GM12878 (cell line): ENCODE data around the gene PNPLA8. TPM values are rescaled to one million over a fixed set of nuclear protein-coding genes. Genes with fewer than 3 reads are reported as not detected.

Experiments used
- BMI1 ChIP-seq: fragments of 450-650 bp; IDR thresholded peaks from 2 replicates; pipeline ENCODE4 v1.6.1; 2016; ENCODE audit warnings: mild to moderate bottlenecking, moderate library complexity, borderline replicate concordance
- CREM ChIP-seq: IDR thresholded peaks from 2 replicates; pipeline ENCODE4 v1.6.1; 2014; ENCODE audit warnings: antibody characterized with exemption, low read depth
- FOXK2 ChIP-seq: fragments of 450-650 bp; IDR thresholded peaks from 2 replicates; pipeline ENCODE4 v1.6.1; 2017; ENCODE audit warnings: mild to moderate bottlenecking, moderate library complexity
- POLR2A ChIP-seq: IDR thresholded peaks from 2 replicates; pipeline ENCODE4 v1.6.1; 2011; ENCODE audit warnings: low read depth, mild to moderate bottlenecking, low read length
- RBBP5 ChIP-seq: fragments of 200-600 bp; sonication (generic); conservative IDR thresholded peaks from 2 replicates; pipeline ENCODE4 v1.6.1; 2016
- RELA ChIP-seq: fragments of 450-650 bp; IDR thresholded peaks from 2 replicates; pipeline ENCODE4 v1.8.0; 2014; ENCODE audit warnings: borderline replicate concordance; ENCODE audit not compliant: partially characterized antibody
- SIX5 ChIP-seq: IDR thresholded peaks from 2 replicates; pipeline ENCODE4 v1.6.1; 2011; ENCODE audit warnings: mild to moderate bottlenecking, low read depth, low read length, moderate library complexity; ENCODE audit not compliant: severe bottlenecking
- SREBF1 ChIP-seq: IDR thresholded peaks from 2 replicates; pipeline ENCODE4 v1.6.1; 2012; ENCODE audit warnings: mild to moderate bottlenecking, low read length
- ZBED1 ChIP-seq: IDR thresholded peaks from 2 replicates; pipeline ENCODE4 v1.6.1; 2016; ENCODE audit warnings: borderline replicate concordance
- ZNF384 ChIP-seq: IDR thresholded peaks from 2 replicates; pipeline ENCODE4 v1.6.1; 2012; ENCODE audit warnings: low read depth, mild to moderate bottlenecking, low read length, improper control_type of control experiment, borderline replicate concordance
- polyA plus RNA-seq, 11 experiments: library from polyadenylated mRNA; depleted of rRNA in 4 of 11; unstranded in 6 of 11; stranded (reverse) in 5 of 11; fragments of >200 nt; fragmentation: Nextera tagmentation in 4 of 11; fragmentation: Illumina TruSeq in 1 of 11; extraction: Ambion mirVana in 4 of 11; extraction: Trizol in 1 of 11; gene quantifications; 1 replicate in 1 of 11; 2 replicates in 10 of 11; pipeline versions ENCODE4 v1.2.1 to v1.2.3, GENCODE V29; 2011 to 2016; ENCODE audit warnings: inconsistent platforms in 2 of 11, missing spikeins in 2 of 11, low read depth in 1 of 11
- total RNA-seq, 4 experiments: library from RNA; depleted of rRNA in 3 of 4; stranded (reverse); fragments of >200 nt in 3 of 4; fragmentation: Illumina TruSeq in 1 of 4; extraction: Trizol in 1 of 4; gene quantifications; 2 replicates each; pipeline versions ENCODE4 v1.2.1 to v1.2.3, GENCODE V29; 2013 to 2021
- TF ChIP-seq, protein P1 (sequence below): fragments of 450-650 bp; conservative IDR thresholded peaks from 2 replicates; pipeline ENCODE4 v1.6.1; 2017; ENCODE audit warnings: mild to moderate bottlenecking, moderate library complexity
- TF ChIP-seq, protein P2 (sequence below): fragments of 450-650 bp; IDR thresholded peaks from 2 replicates; pipeline ENCODE4 v1.6.1; 2017; ENCODE audit warnings: antibody characterized with exemption, mild to moderate bottlenecking, moderate library complexity

Gene PNPLA8
- total and polyA plus RNA-seq, 10 of the 15 experiments (the other 5 are each of a cell fraction or from before 2014, with no cell fraction given): 8.0 to 16.3 (median 12.2) TPM

DNA sequence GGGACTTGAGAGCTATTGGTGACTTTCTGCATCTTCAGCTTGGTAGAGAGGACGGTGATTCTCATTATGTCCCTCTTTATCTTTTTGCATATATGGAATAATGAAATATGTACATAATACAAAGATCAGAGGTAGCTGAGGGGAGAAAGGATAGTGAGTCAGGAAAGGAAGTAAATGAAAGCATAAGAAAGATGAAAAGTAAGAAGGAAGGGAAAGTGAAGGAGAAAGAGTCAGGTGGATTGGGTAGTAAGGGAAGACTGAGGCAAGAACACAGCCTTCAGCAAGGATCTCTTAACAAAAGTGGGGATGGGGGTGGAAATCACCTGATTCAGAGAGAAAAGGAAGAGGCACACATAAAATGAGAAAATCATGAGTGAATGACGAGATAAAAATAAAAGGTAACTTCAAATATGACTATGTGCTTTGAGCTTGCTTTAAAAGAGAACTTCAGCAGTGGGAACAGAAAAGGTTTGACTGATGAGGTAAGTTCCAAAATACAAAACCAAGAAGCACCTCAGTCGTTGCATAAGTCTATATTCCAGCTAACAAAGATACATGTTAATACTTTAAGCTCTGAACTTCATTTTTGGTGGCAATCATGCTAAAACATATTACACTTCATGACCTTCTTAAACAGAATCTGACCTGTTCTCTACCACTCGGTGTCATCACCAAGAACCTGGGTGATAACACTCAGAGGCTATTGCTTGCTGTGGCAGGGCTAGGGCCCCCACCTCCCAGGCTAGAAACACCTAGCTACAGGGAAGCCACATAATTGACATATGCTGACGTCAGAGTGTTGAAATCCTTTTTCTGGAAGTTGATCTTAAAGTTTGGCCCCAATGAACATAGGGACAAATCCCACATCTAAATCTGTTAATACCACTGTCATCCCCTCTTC lies 102.6 kb downstream of the PNPLA8 start (continued):
- TF ChIP-seq SREBF1 (no peak), ZNF384 (no peak), BMI1 (no peak), ZBED1 (peak; percentile 56; the same call in 1 of the 2 replicates), CREM (peak; percentile 51; the same call in 1 of the 2 replicates), POLR2A (no peak), RELA (no peak), RBBP5 (no peak), FOXK2 (no peak), SIX5 (no peak)
- TF ChIP-seq, protein P1, sequence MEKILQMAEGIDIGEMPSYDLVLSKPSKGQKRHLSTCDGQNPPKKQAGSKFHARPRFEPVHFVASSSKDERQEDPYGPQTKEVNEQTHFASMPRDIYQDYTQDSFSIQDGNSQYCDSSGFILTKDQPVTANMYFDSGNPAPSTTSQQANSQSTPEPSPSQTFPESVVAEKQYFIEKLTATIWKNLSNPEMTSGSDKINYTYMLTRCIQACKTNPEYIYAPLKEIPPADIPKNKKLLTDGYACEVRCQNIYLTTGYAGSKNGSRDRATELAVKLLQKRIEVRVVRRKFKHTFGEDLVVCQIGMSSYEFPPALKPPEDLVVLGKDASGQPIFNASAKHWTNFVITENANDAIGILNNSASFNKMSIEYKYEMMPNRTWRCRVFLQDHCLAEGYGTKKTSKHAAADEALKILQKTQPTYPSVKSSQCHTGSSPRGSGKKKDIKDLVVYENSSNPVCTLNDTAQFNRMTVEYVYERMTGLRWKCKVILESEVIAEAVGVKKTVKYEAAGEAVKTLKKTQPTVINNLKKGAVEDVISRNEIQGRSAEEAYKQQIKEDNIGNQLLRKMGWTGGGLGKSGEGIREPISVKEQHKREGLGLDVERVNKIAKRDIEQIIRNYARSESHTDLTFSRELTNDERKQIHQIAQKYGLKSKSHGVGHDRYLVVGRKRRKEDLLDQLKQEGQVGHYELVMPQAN: no peak
- TF ChIP-seq, protein P2, sequence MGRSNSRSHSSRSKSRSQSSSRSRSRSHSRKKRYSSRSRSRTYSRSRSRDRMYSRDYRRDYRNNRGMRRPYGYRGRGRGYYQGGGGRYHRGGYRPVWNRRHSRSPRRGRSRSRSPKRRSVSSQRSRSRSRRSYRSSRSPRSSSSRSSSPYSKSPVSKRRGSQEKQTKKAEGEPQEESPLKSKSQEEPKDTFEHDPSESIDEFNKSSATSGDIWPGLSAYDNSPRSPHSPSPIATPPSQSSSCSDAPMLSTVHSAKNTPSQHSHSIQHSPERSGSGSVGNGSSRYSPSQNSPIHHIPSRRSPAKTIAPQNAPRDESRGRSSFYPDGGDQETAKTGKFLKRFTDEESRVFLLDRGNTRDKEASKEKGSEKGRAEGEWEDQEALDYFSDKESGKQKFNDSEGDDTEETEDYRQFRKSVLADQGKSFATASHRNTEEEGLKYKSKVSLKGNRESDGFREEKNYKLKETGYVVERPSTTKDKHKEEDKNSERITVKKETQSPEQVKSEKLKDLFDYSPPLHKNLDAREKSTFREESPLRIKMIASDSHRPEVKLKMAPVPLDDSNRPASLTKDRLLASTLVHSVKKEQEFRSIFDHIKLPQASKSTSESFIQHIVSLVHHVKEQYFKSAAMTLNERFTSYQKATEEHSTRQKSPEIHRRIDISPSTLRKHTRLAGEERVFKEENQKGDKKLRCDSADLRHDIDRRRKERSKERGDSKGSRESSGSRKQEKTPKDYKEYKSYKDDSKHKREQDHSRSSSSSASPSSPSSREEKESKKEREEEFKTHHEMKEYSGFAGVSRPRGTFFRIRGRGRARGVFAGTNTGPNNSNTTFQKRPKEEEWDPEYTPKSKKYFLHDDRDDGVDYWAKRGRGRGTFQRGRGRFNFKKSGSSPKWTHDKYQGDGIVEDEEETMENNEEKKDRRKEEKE: no peak
